Lower lobe of right lung (tissue), 2 donors: Measurements from ENCODE around the gene ABCC12. TPM values are rescaled to one million over a fixed set of nuclear protein-coding genes. Genes with fewer than 3 reads are reported as not detected.

Experiments
- ATAC-seq, 2 donors: fragments of 200-7000 bp; cut with Tn5 transposase; one replicate each; pipeline ENCODE4 v1.9.1; 2020 to 2022; ENCODE audit warnings: mild to moderate bottlenecking in 2 of 2, moderate library complexity in 2 of 2
- DNase-seq: peaks from one replicate; pipeline ENCODE4 v3.0.0-alpha.2; 2020
- H3K27ac ChIP-seq: fragments of 200-600 bp; one replicate; pipeline ENCODE4 v1.8.0; 2022
- H3K27me3 ChIP-seq: fragments of 200-600 bp; one replicate; pipeline ENCODE4 v1.8.0; 2022; ENCODE audit warnings: low read depth
- H3K36me3 ChIP-seq: fragments of 200-600 bp; one replicate; pipeline ENCODE4 v1.8.0; 2022; ENCODE audit warnings: mild to moderate bottlenecking
- H3K4me1 ChIP-seq: fragments of 200-600 bp; one replicate; pipeline ENCODE4 v1.8.0; 2022
- H3K4me3 ChIP-seq: fragments of 200-600 bp; one replicate; pipeline ENCODE4 v1.8.0; 2022; ENCODE audit warnings: mild to moderate bottlenecking
- H3K9me3 ChIP-seq: fragments of 200-600 bp; one replicate; pipeline ENCODE4 v1.8.0; 2022
- CTCF ChIP-seq: fragments of 200-600 bp; IDR thresholded peaks from one replicate; pipeline ENCODE4 v1.8.0; 2022; ENCODE audit warnings: antibody characterized with exemption, mild to moderate bottlenecking
- intact Hi-C: fragments of 100-400 bp; cut with DNase I; formaldehyde crosslinking; loops from one replicate; pipeline ENCODE4 v1.11.0; 2022
- total RNA-seq: library from RNA; stranded (reverse); fragmentation: NEBNext Ultra II Directional; extraction: Animal tissue kit (Norgen Biotek cat#: 25700); gene quantifications from one replicate; pipeline ENCODE4 v1.2.1, GENCODE V29; 2021
- donor health status: DM: no; HTN: yes; CAD: no; lungs with severe emphysema.

The ABCC12 gene
- total RNA-seq, 1 donor from 2014 or later = not detected

- TF ChIP-seq CTCF = no peak
- no peak for ATAC-seq
- no peaks in the 10 kb centered on the region for H3K36me3 ChIP-seq
- intact Hi-C loops = no loop called here
- no peaks in the 10 kb centered on the region for H3K9me3 ChIP-seq
- H3K27ac ChIP-seq = no peak overlapping the region
- DNase-seq = no peak
- H3K27me3 ChIP-seq = no peaks in the 10 kb centered on the region
- no peak overlapping the region for H3K4me3 ChIP-seq
- peaks cover 17% of the 10 kb centered on the region for H3K4me1 ChIP-seq
Measured at GRCh38 chr16:48162839-48163410, 7.1 kb upstream of the ABCC12 start.

- intact Hi-C loops = no loop called here
- no peak overlapping the region for H3K4me3 ChIP-seq
- DNase-seq = no peak
- no peaks in the 10 kb centered on the region for H3K36me3 ChIP-seq
- no peak for TF ChIP-seq CTCF
- no peaks in the 10 kb centered on the region for H3K27me3 ChIP-seq
- no peak for ATAC-seq
- peaks cover 18% of the 10 kb centered on the region for H3K4me1 ChIP-seq
- no peaks in the 10 kb centered on the region for H3K9me3 ChIP-seq
- no peak overlapping the region for H3K27ac ChIP-seq
Measured at GRCh38 chr16:48161906-48162305, 6.1 kb upstream of the ABCC12 start.

DNA sequence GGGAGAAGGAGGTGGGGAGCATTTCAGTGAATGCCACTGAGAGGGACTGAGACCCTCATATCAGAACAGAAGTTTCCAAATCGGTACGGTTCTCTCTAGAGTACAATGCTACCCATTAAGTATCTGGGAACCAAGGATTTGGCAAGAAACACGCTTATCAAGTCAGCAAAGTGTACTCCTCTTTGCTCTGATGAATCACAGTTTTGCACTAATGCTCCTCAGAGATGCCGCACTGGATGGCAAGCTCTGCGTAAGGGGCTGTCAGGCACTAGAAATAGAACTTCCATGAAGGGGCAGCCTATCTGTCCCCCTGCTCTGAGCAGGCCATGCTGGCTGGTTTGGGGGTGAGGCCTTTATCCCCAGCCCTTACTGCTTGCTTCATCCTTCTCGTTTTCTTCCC is 4.8 kb upstream of the ABCC12 start:
- intact Hi-C loops = no loop called here

DNA sequence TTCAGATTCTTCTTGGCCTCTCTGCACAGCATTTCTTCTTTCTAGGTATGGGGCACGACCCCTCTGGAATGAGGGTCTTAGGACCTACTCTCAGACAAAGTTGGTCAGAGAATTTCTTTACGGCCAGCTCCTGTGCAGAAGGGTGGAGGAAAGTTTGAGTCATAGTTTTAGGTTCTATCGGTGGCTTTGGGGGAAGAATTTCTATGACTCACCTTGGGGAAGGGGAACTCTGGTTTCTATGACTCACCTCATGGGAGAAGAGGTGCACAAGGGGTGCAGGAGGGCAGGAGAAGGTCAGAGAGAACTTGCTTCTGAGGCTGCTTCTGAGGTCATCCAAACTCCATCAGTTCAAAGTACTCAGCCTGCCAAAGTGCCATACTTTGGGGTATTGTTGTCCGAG is 2.5 kb upstream of the ABCC12 start:
- ATAC-seq = no peak
- Histone ChIP-seq H3K36me3 (no peaks in the 10 kb centered on the region), H3K4me1 (peaks cover 12% of the 10 kb centered on the region), H3K27me3 (no peaks in the 10 kb centered on the region), H3K9me3 (no peaks in the 10 kb centered on the region), H3K27ac (no peak overlapping the region), H3K4me3 (no peak overlapping the region)
- no peak for DNase-seq
- intact Hi-C loops = loop anchor here (10.0 kb wide), 1 partner anchor 1013 kb away; the partner anchor contains the start of gene NETO2
- no peak for TF ChIP-seq CTCF

More for the DNA sequence above, 4.8 kb upstream of the ABCC12 start:
- no peak overlapping the region for H3K27ac ChIP-seq
- ATAC-seq = no peak
- no peaks in the 10 kb centered on the region for H3K36me3 ChIP-seq
- H3K27me3 ChIP-seq = no peaks in the 10 kb centered on the region
- H3K9me3 ChIP-seq = no peaks in the 10 kb centered on the region
- DNase-seq = no peak
- peaks cover 20% of the 10 kb centered on the region for H3K4me1 ChIP-seq
- TF ChIP-seq CTCF = no peak
- no peak overlapping the region for H3K4me3 ChIP-seq

DNA sequence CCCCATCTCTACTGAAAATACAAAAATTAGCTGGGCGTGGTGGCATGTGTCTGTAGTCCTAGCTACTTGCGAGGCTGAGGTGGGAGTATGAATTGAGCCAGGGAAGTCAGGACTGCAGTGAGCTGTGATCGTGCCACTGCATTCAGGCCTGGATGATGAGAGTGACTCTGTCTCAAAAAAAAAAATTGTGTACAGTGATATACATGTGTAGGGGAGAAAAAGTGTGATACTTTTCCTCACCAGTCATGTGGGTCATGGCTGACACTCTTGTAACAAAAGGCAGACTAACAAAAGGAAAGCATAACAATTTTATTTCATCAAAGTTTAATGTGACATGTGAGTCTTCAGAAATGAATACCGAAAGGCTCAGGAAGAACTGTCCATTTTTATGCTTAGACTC is 2.0 kb upstream of the ABCC12 start:
- DNase-seq (no peak), ATAC-seq (no peak)
- H3K36me3 ChIP-seq = no peaks in the 10 kb centered on the region
- H3K4me3 ChIP-seq = no peak overlapping the region
- no peaks in the 10 kb centered on the region for H3K9me3 ChIP-seq
- intact Hi-C loops = loop anchor here (10.0 kb wide), 1 partner anchor 1013 kb away; the partner anchor contains the start of gene NETO2
- TF ChIP-seq CTCF = no peak
- H3K4me1 ChIP-seq = peaks cover 12% of the 10 kb centered on the region
- no peak overlapping the region for H3K27ac ChIP-seq
- no peaks in the 10 kb centered on the region for H3K27me3 ChIP-seq
